Spleen (tissue), 11 donors: ENCODE measurements around the gene CST1. TPM values are rescaled to one million over a fixed set of nuclear protein-coding genes. Genes with fewer than 3 reads are reported as not detected.

Experiments
- DNase-seq: peaks from one replicate; pipeline ENCODE4 v3.0.0-alpha.2; 2020
- H3K27ac ChIP-seq, 8 donors: fragments of 200-600 bp; sonication (generic) in 7 of 8; 1 replicate in 4 of 8; 2 replicates in 4 of 8; pipeline versions ENCODE4 v1.5.0 to v1.8.0; 2016 to 2021; ENCODE audit warnings: inconsistent platforms in 4 of 8, mild to moderate bottlenecking in 4 of 8, moderate library complexity in 1 of 8
- H3K27me3 ChIP-seq, 7 donors: fragments of 200-600 bp; sonication (generic) in 6 of 7; replicated peaks in 1 of 7; 1 replicate in 4 of 7; 2 replicates in 3 of 7; pipeline versions ENCODE4 v1.5.0 to v1.8.0; 2016 to 2021; ENCODE audit warnings: inconsistent platforms in 3 of 7, mild to moderate bottlenecking in 1 of 7
- H3K36me3 ChIP-seq, 6 donors: fragments of 200-600 bp; sonication (generic) in 5 of 6; 1 replicate in 4 of 6; 2 replicates in 2 of 6; pipeline versions ENCODE4 v1.5.0 to v1.8.0; 2016 to 2021; ENCODE audit warnings: inconsistent platforms in 2 of 6
- H3K4me1 ChIP-seq, 6 donors: fragments of 200-600 bp; sonication (generic) in 5 of 6; 1 replicate in 3 of 6; 2 replicates in 3 of 6; pipeline versions ENCODE4 v1.5.0 to v1.8.0; 2016 to 2021; ENCODE audit warnings: inconsistent platforms in 3 of 6
- H3K4me3 ChIP-seq, 8 donors: fragments of 200-600 bp; sonication (generic) in 7 of 8; 1 replicate in 4 of 8; 2 replicates in 4 of 8; pipeline versions ENCODE4 v1.5.0 to v1.8.0; 2016 to 2021; ENCODE audit warnings: inconsistent platforms in 4 of 8, mild to moderate bottlenecking in 4 of 8, moderate library complexity in 2 of 8
- H3K9me3 ChIP-seq, 8 donors: fragments of 200-600 bp; sonication (generic) in 7 of 8; 1 replicate in 4 of 8; 2 replicates in 4 of 8; pipeline versions ENCODE4 v1.5.0 to v1.8.0; 2016 to 2021; ENCODE audit warnings: inconsistent platforms in 4 of 8
- POLR2A ChIP-seq, 3 donors: fragments of 450-650 bp; IDR thresholded peaks; one replicate each; pipeline ENCODE4 v1.5.1; 2017; ENCODE audit warnings: antibody characterized with exemption in 3 of 3, mild to moderate bottlenecking in 1 of 3
- POLR2AphosphoS5 ChIP-seq, 3 donors: sonication (generic); formaldehyde crosslinking; IDR thresholded peaks; one replicate each; pipeline ENCODE4 v1.5.1; 2017; ENCODE audit warnings: antibody characterized with exemption in 3 of 3
- WGBS, 5 donors: extraction: QIAGEN DNeasy Blood & Tissue Kit in 3 of 5; methylation state at CpG; one replicate each; pipeline versions ENCODE4 v1.1.5 to v1.1.7; 2013 to 2018; 5-methylcytosine and 5-hydroxymethylcytosine counted together
- intact Hi-C: fragments of 100-400 bp; cut with DNase I; formaldehyde crosslinking; loops from one replicate; pipeline ENCODE4 v1.15.0; 2023; ENCODE audit warnings: low total_unique reads
- polyA plus RNA-seq, 3 donors: library from polyadenylated mRNA; stranded (reverse); fragments of 200-250 nt; gene quantifications; one replicate each; pipeline ENCODE4 v1.2.1, GENCODE V29; 2013
- total RNA-seq, 7 donors: library from RNA; depleted of rRNA in 3 of 7; stranded (reverse); fragments of >200 nt in 3 of 7; fragmentation: NEBNext Ultra II Directional in 4 of 7; extraction: Animal tissue kit (Norgen Biotek cat#: 25700) in 4 of 7; gene quantifications; one replicate each; pipeline versions ENCODE4 v1.1.0 to v1.2.1, GENCODE V29; 2016 to 2021
- TF ChIP-seq, protein P1 (sequence below), 11 experiments: fragments of 200-600 bp in 7 of 11; fragments of 450-650 bp in 4 of 11; sonication (generic) in 4 of 11; IDR thresholded peaks in 8 of 11; conservative IDR thresholded peaks in 3 of 11; 1 replicate in 7 of 11; 2 replicates in 4 of 11; pipeline versions ENCODE4 v1.4.0 to v1.8.0; 2016 to 2021; ENCODE audit warnings: antibody characterized with exemption in 11 of 11, inconsistent platforms in 4 of 11, mild to moderate bottlenecking in 1 of 11
- donor health status: healthy with polysubstance abuse.
- donor health status: DM: no; HTN: no; CAD: no; lungs with moderate emphysema.
- donor health status: DM: no; HTN: no; CAD: no.
- donor health status: Bipolar disorder and iron deficiency.
- donor health status: healthy.
- donor health status: DM: no; HTN: no; CAD: no.
- donor health status: DM: yes; HTN: yes; CAD: no.

The CST1 gene
- total and polyA plus RNA-seq, 10 donors, result not detected

DNA sequence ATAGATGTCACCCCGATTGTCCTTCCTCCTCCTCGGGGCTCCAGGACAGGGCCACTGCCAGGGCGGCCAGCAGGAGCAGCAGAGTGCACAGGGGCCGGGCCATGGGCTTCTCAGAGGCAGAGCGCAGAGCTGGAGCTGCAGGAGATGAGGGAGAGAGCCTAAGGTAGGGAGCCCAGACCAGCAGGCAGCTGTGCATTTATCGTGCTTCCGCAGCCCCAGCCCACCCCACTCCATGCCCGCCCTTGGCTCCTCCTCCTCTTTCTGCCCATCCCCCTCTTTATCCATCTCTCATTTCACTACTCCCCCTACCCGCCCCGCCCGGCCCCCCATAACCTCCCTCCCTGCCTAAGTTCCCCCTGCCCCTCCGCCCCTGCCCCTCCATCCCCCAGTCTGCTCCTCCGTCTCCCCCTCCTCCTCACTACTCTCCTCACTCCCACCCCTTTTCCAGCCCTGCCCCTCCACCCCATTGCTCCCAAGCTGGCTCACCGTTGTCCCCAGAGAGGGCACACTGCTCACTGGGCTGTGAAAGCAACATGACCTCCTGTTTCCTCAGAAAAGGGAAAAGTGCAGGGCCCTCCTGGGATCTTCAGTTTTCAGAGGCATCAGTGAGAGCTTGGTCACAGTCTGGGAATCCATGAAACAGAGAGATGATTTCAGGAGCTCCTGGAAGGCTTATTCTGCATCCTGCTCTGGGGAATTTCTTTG lies 25.5 kb upstream of the CST1 start:
- Histone ChIP-seq H3K4me3 (no peak overlapping the region), H3K4me1 (no peaks in the 10 kb centered on the region), H3K36me3 (no peaks in the 10 kb centered on the region), H3K27ac (no peak overlapping the region), H3K9me3 (no peaks in the 10 kb centered on the region), H3K27me3 (peaks cover 0 to 26% (median 0%) of the 10 kb centered on the region in 7 donors)
- TF ChIP-seq POLR2A (IDR thresholded peaks at IDR 0.05), result no peak
- TF ChIP-seq, protein P1, sequence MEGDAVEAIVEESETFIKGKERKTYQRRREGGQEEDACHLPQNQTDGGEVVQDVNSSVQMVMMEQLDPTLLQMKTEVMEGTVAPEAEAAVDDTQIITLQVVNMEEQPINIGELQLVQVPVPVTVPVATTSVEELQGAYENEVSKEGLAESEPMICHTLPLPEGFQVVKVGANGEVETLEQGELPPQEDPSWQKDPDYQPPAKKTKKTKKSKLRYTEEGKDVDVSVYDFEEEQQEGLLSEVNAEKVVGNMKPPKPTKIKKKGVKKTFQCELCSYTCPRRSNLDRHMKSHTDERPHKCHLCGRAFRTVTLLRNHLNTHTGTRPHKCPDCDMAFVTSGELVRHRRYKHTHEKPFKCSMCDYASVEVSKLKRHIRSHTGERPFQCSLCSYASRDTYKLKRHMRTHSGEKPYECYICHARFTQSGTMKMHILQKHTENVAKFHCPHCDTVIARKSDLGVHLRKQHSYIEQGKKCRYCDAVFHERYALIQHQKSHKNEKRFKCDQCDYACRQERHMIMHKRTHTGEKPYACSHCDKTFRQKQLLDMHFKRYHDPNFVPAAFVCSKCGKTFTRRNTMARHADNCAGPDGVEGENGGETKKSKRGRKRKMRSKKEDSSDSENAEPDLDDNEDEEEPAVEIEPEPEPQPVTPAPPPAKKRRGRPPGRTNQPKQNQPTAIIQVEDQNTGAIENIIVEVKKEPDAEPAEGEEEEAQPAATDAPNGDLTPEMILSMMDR (IDR thresholded peaks at IDR 0.05 in 8 of 11, conservative IDR thresholded peaks at IDR 0.05 in 3 of 11), result no peak
- TF ChIP-seq POLR2AphosphoS5 (IDR thresholded peaks at IDR 0.05), result no peak
- intact Hi-C loops, result no loop called here
- no peak for DNase-seq
- 22 to 31% (median 25%) methylated on average over 11 to 14 of the region's 14 CpGs for WGBS, 5 donors

DNA sequence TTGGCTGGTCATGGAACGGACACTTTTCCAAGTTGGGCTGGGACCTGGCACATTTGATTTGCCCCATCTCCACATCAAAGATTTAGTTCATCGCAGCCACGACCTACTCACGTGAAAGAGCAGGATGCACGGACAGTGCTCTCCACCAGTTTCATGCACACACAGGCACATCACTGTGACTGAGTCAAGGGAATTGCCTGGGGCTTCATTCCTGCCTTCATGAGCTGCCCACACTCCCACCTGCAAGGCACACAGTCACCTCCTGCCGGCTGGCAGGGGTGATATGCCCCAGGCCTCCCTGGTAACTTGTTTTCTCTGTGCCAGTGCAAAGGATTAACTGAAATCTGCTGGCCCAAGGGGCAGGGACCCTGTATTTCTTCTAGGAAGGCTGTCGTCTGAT lies 23.3 kb upstream of the CST1 start:
- intact Hi-C loops, result no loop called here
- TF ChIP-seq POLR2AphosphoS5 (IDR thresholded peaks at IDR 0.05), result no peak
- 67 to 88% (median 82%) methylated on average over 7 of the region's 7 CpGs for WGBS, 5 donors
- Histone ChIP-seq H3K4me3 (no peak overlapping the region), H3K9me3 (no peaks in the 10 kb centered on the region), H3K27ac (no peak overlapping the region), H3K27me3 (peaks cover 0 to 25% (median 0%) of the 10 kb centered on the region in 7 donors), H3K36me3 (no peaks in the 10 kb centered on the region), H3K4me1 (no peaks in the 10 kb centered on the region)
- no peak for DNase-seq

DNA sequence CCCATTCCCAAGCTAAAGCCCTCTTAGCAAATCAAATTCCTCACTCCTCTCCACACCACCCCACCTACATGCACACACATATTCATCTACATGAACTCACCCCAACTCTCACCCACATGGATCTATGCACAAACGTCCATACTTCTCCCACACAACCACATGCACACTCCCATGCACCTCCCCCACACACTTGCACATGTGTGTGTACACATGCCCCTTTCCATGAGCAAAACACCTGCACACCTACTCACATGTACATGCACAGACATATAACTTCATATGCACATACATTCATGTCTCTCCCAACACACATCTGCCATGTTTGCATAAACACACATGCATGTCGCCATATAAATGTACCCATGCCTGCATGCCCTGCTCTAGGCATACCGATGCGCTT lies 22.8 kb upstream of the CST1 start:
- TF ChIP-seq, protein P1 (IDR thresholded peaks at IDR 0.05 in 8 of 11, conservative IDR thresholded peaks at IDR 0.05 in 3 of 11), result no peak
- TF ChIP-seq POLR2A (IDR thresholded peaks at IDR 0.05) (no peak), POLR2AphosphoS5 (IDR thresholded peaks at IDR 0.05) (no peak)
- 74 to 93% (median 87%) methylated on average over 4 of the region's 4 CpGs for WGBS, 5 donors
- Histone ChIP-seq H3K4me1 (no peaks in the 10 kb centered on the region), H3K36me3 (no peaks in the 10 kb centered on the region), H3K4me3 (no peak overlapping the region), H3K9me3 (no peaks in the 10 kb centered on the region), H3K27me3 (peaks cover 0 to 25% (median 0%) of the 10 kb centered on the region in 7 donors), H3K27ac (no peak overlapping the region)
- intact Hi-C loops, result no loop called here
- no peak for DNase-seq

DNA sequence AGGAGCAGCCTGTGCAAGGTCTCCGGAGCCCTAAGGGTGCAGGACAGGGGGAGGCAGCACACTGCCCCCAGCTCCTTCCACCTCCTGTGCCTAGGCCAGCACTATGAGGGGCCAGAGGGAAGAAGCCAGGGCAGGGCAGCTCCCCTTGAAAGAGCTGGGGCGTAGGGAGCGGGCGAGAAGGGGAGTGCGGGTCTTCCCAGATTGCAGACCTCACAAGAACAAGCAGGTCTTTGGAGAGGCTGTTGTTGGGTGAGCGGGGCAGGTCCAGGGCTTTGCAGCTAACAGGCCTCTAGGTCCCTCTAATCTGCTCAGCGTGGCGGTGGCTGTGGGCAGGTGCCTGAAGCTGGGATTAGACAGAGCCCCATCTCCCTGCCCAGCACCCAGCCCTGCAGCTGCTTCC lies 22.4 kb upstream of the CST1 start:
- H3K9me3 ChIP-seq, result no peaks in the 10 kb centered on the region
- TF ChIP-seq, protein P1 (IDR thresholded peaks at IDR 0.05 in 8 of 11, conservative IDR thresholded peaks at IDR 0.05 in 3 of 11), result no peak
- TF ChIP-seq POLR2A (IDR thresholded peaks at IDR 0.05) (no peak), POLR2AphosphoS5 (IDR thresholded peaks at IDR 0.05) (no peak)
- no peak for DNase-seq
- 87 to 91% (median 90%) methylated on average over 7 to 8 of the region's 8 CpGs for WGBS, 5 donors
- H3K27me3 ChIP-seq, result peaks cover 0 to 25% (median 0%) of the 10 kb centered on the region in 7 donors
- H3K4me1 ChIP-seq, result no peaks in the 10 kb centered on the region
- H3K36me3 ChIP-seq, result no peaks in the 10 kb centered on the region
- no peak overlapping the region for H3K4me3 ChIP-seq
- intact Hi-C loops, result no loop called here
- H3K27ac ChIP-seq, result no peak overlapping the region
